ENCODE results near the gene CABYR. TPM values are rescaled to one million over a fixed set of nuclear protein-coding genes. Genes with fewer than 3 reads are reported as not detected.

CABYR gene
- polyA plus RNA-seq, 1 donor (not counting 4 experiments of a cell fraction or from before 2014, with no cell fraction given) = 7.7 TPM

GRCh38 chr18:24180048-24180447 lies 41.2 kb downstream of the CABYR start:
- H2AFZ ChIP-seq (ENCODE audit: control insufficient read depth, low read length) = no peak overlapping the region
- H3K36me3 ChIP-seq (ENCODE audit: control insufficient read depth in 2 of 2, extremely low read depth in 1 of 2, insufficient read depth in 2 of 2, low read length in 2 of 2) = peaks cover 2 to 3% of the 10 kb centered on the region in 2 experiments
- no peaks in the 10 kb centered on the region for H4K20me1 ChIP-seq (ENCODE audit: control insufficient read depth, extremely low read depth, insufficient read depth, low read length)
- no peaks in the 10 kb centered on the region for H3K9me1 ChIP-seq (ENCODE audit: control insufficient read depth, extremely low read depth, insufficient read depth, low read length)
- no peak overlapping the region for H3K4me2 ChIP-seq (ENCODE audit: control insufficient read depth, extremely low read depth, insufficient read depth, low read depth, low read length)
- no peak overlapping the region for H3K4me3 ChIP-seq (ENCODE audit: control insufficient read depth in 2 of 3, extremely low read depth in 1 of 3, insufficient read depth in 2 of 3, low read depth in 1 of 3, low read length in 3 of 3)
- FAIRE-seq (no peak), DNase-seq (ENCODE audit: low read depth, low spot score) (no peak)
- H3K9me3 ChIP-seq (ENCODE audit: control insufficient read depth, low read depth, low read length) = no peaks in the 10 kb centered on the region
- H3K4me1 ChIP-seq (ENCODE audit: control insufficient read depth, extremely low read depth, insufficient read depth, low read length) = peaks cover 17% of the 10 kb centered on the region
- dilution Hi-C loops (cut with MboI; ENCODE audit: extremely low pct_ligation_motif_present, low sequenced_read_pairs) = no loop called here
- H3K79me2 ChIP-seq (ENCODE audit: control insufficient read depth, insufficient read depth, low read length) = no peaks in the 10 kb centered on the region
- TF ChIP-seq EZH2 (IDR thresholded peaks at IDR 0.05; ENCODE audit: low read length) = no peak
- TF ChIP-seq CTCF (optimal IDR thresholded peaks at IDR 0.05 in 1 of 3, IDR thresholded peaks at IDR 0.05 in 1 of 3, conservative IDR thresholded peaks at IDR 0.05 in 1 of 3; ENCODE audit: extremely low read depth in 1 of 3, insufficient read depth in 2 of 3, low read length in 3 of 3) = no peak
- no peaks in the 10 kb centered on the region for H3K27me3 ChIP-seq (ENCODE audit: control insufficient read depth, extremely low read depth, insufficient read depth, low read length)
- no peak overlapping the region for H3K27ac ChIP-seq (ENCODE audit: control insufficient read depth, insufficient read depth, low read length)
- no peak overlapping the region for H3K9ac ChIP-seq (ENCODE audit: control insufficient read depth, extremely low read depth, insufficient read depth, low read length)

GRCh38 chr18:24181806-24182205 lies 42.9 kb downstream of the CABYR start:
- TF ChIP-seq CTCF (optimal IDR thresholded peaks at IDR 0.05 in 1 of 3, IDR thresholded peaks at IDR 0.05 in 1 of 3, conservative IDR thresholded peaks at IDR 0.05 in 1 of 3; ENCODE audit: extremely low read depth in 1 of 3, insufficient read depth in 2 of 3, low read length in 3 of 3) = no peak
- no peak for TF ChIP-seq EZH2 (IDR thresholded peaks at IDR 0.05; ENCODE audit: low read length)
- no peaks in the 10 kb centered on the region for H3K9me3 ChIP-seq (ENCODE audit: control insufficient read depth, low read depth, low read length)
- peaks cover 17% of the 10 kb centered on the region for H3K4me1 ChIP-seq (ENCODE audit: control insufficient read depth, extremely low read depth, insufficient read depth, low read length)
- peak overlapping the region; percentile 61 for H3K27ac ChIP-seq (ENCODE audit: control insufficient read depth, insufficient read depth, low read length)
- peaks cover 2 to 3% of the 10 kb centered on the region in 2 experiments for H3K36me3 ChIP-seq (ENCODE audit: control insufficient read depth in 2 of 2, extremely low read depth in 1 of 2, insufficient read depth in 2 of 2, low read length in 2 of 2)
- no peaks in the 10 kb centered on the region for H3K27me3 ChIP-seq (ENCODE audit: control insufficient read depth, extremely low read depth, insufficient read depth, low read length)
- H4K20me1 ChIP-seq (ENCODE audit: control insufficient read depth, extremely low read depth, insufficient read depth, low read length) = no peaks in the 10 kb centered on the region
- FAIRE-seq (peak; percentile 69), DNase-seq (ENCODE audit: low read depth, low spot score) (no peak)
- peak overlapping the region in 1 of 3 experiments; percentile 24 for H3K4me3 ChIP-seq (ENCODE audit: control insufficient read depth in 2 of 3, extremely low read depth in 1 of 3, insufficient read depth in 2 of 3, low read depth in 1 of 3, low read length in 3 of 3)
- no peaks in the 10 kb centered on the region for H3K9me1 ChIP-seq (ENCODE audit: control insufficient read depth, extremely low read depth, insufficient read depth, low read length)
- peak overlapping the region; percentile 34 for H3K9ac ChIP-seq (ENCODE audit: control insufficient read depth, extremely low read depth, insufficient read depth, low read length)
- H3K4me2 ChIP-seq (ENCODE audit: control insufficient read depth, extremely low read depth, insufficient read depth, low read depth, low read length) = peak overlapping the region; percentile 35
- H2AFZ ChIP-seq (ENCODE audit: control insufficient read depth, low read length) = peak overlapping the region; percentile 6
- dilution Hi-C loops (cut with MboI; ENCODE audit: extremely low pct_ligation_motif_present, low sequenced_read_pairs) = no loop called here
- no peaks in the 10 kb centered on the region for H3K79me2 ChIP-seq (ENCODE audit: control insufficient read depth, insufficient read depth, low read length)

All from keratinocyte (primary cell).